Kidney epithelial cell (primary cell): ENCODE measurements around the gene PHRF1. TPM values are rescaled to one million over a fixed set of nuclear protein-coding genes. Genes with fewer than 3 reads are reported as not detected.

Experiments used
- DNase-seq: peaks from one replicate; pipeline ENCODE4 v3.0.0-alpha.2; 2010; ENCODE audit warnings: low read depth
- H3K27me3 ChIP-seq: 2 replicates; pipeline ENCODE4 v1.6.0; 2011; ENCODE audit warnings: low read length; ENCODE audit not compliant: control insufficient read depth, insufficient read depth
- H3K36me3 ChIP-seq: 2 replicates; pipeline ENCODE4 v1.5.1; 2011; ENCODE audit warnings: low read length; ENCODE audit not compliant: control insufficient read depth, insufficient read depth
- H3K4me3 ChIP-seq: 2 replicates; pipeline ENCODE4 v1.5.1; 2011; ENCODE audit warnings: low read depth, mild to moderate bottlenecking, control low read depth, low read length
- CTCF ChIP-seq: IDR thresholded peaks from 2 replicates; pipeline ENCODE4 v1.5.1; 2011; ENCODE audit warnings: mild to moderate bottlenecking, moderate library complexity, low read length, control low read depth, inconsistent platforms; ENCODE audit not compliant: insufficient read depth, poor library complexity, severe bottlenecking
- total RNA-seq: library from RNA; depleted of rRNA; stranded (reverse); fragments of >200 nt; gene quantifications from 2 replicates; pipeline ENCODE4 v1.2.3, GENCODE V29; 2015

PHRF1 gene
- total RNA-seq, 1 donor from 2014 or later = 33.0 TPM

GRCh38 chr11:639332-639955 lies 63.2 kb downstream of the PHRF1 start:
- Histone ChIP-seq H3K4me3 (no peak overlapping the region), H3K36me3 (no peaks in the 10 kb centered on the region), H3K27me3 (peaks cover 53% of the 10 kb centered on the region)
- TF ChIP-seq CTCF = no peak
- DNase-seq = no peak

- H3K36me3 ChIP-seq = no peaks in the 10 kb centered on the region
These were observed 63.9 kb downstream of the PHRF1 start for GRCh38 chr11:640021-640706.

GRCh38 chr11:641806-642370 lies 65.6 kb downstream of the PHRF1 start:
- H3K27me3 ChIP-seq = peaks cover 42% of the 10 kb centered on the region
- no peaks in the 10 kb centered on the region for H3K36me3 ChIP-seq
- DNase-seq = no peak
- no peak for TF ChIP-seq CTCF
- H3K4me3 ChIP-seq = no peak overlapping the region

More at GRCh38 chr11:640021-640706, 63.9 kb downstream of the PHRF1 start:
- DNase-seq = no peak
- no peak for TF ChIP-seq CTCF
- Histone ChIP-seq H3K4me3 (no peak overlapping the region), H3K27me3 (peaks cover 53% of the 10 kb centered on the region)

- no peaks in the 10 kb centered on the region for H3K36me3 ChIP-seq
- no peak for TF ChIP-seq CTCF
- peaks cover 29% of the 10 kb centered on the region for H3K27me3 ChIP-seq
- no peak for DNase-seq
- H3K4me3 ChIP-seq = no peak overlapping the region
These were observed 67.1 kb downstream of the PHRF1 start for GRCh38 chr11:643366-643765.

- no peak for TF ChIP-seq CTCF
- Histone ChIP-seq H3K27me3 (peaks cover 21% of the 10 kb centered on the region), H3K36me3 (no peaks in the 10 kb centered on the region), H3K4me3 (no peak overlapping the region)
- DNase-seq = no peak
These were observed 67.8 kb downstream of the PHRF1 start for GRCh38 chr11:643849-644738.
